ENCODE data around the gene DLG2. TPM values are rescaled to one million over a fixed set of nuclear protein-coding genes. Genes with fewer than 3 reads are reported as not detected.
"Not testable (repeated sequence)": the region's sequence is repeated elsewhere in the genome, so short reads cannot be mapped to it uniquely, and the experiment has no call there.

Gene DLG2
- total and polyA plus RNA-seq, 2 donors = 4.8 to 6.6 TPM

DNA sequence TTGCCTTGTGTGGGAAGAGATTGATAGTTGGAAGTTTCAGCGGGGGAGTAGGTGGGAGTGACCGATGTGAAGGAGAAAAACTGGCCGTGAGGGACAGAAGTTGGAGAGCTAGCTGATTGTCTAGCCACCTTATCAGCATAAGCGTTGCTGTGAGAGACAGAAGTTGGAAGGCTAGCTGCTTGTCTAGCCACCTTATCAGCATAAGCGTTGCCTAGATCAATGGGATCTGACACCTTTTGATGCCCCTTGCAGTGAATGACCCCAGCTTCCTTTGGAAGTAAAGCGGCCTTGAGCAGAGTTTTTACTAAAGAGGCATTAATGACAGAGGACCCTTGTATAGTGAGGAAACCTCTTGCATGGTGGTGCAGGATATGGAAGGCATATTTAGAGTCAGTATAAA lies 2183.3 kb downstream of the DLG2 start:
- H3K4me3 ChIP-seq (ENCODE audit: low read length in 2 of 2); H3K27me3 ChIP-seq (ENCODE audit: control insufficient read depth in 2 of 2, insufficient read depth in 1 of 2, low read length in 1 of 2); H3K9me3 ChIP-seq (ENCODE audit: control insufficient read depth in 2 of 2, insufficient read depth in 1 of 2, low read length in 1 of 2); H3K4me1 ChIP-seq (ENCODE audit: control insufficient read depth in 2 of 2, insufficient read depth in 2 of 2, low read length in 2 of 2); H3K27ac ChIP-seq (ENCODE audit: low read depth in 1 of 2, low read length in 1 of 2); H3K36me3 ChIP-seq (ENCODE audit: control insufficient read depth in 2 of 2, insufficient read depth in 2 of 2, low read length in 1 of 2); DNase-seq (ENCODE audit: low read depth in 6 of 9, low spot score in 9 of 9): not testable (repeated sequence)
- WGBS = 94% methylated on average over 6 of the region's 6 CpGs

DNA sequence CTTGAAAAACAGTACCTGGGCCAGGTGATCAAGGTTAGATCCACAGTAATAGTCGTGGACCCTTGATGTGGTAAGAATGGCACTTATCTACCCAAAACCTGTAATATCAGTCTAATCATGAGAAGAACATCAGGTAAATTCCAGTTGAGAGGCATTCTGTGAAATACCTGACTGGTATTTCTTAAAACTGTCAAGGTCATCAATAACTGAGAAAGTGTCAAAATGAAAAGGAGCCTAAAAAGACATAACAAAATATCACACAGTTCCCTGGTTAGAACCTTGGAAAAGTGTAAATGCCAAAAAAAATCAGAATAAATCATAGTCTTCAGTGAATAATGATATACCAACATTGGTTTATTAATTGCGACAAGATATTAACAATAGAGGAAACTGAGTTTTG lies 2185.5 kb downstream of the DLG2 start:
- Histone ChIP-seq H3K9me3 (ENCODE audit: control insufficient read depth in 2 of 2, insufficient read depth in 1 of 2, low read length in 1 of 2) (no peaks in the 10 kb centered on the region), H3K27ac (ENCODE audit: low read depth in 1 of 2, low read length in 1 of 2) (no peak overlapping the region), H3K4me1 (ENCODE audit: control insufficient read depth in 2 of 2, insufficient read depth in 2 of 2, low read length in 2 of 2) (no peaks in the 10 kb centered on the region), H3K27me3 (ENCODE audit: control insufficient read depth in 2 of 2, insufficient read depth in 1 of 2, low read length in 1 of 2) (no peaks in the 10 kb centered on the region), H3K4me3 (ENCODE audit: low read length in 2 of 2) (no peak overlapping the region), H3K36me3 (ENCODE audit: control insufficient read depth in 2 of 2, insufficient read depth in 2 of 2, low read length in 1 of 2) (no peaks in the 10 kb centered on the region)
- no peak for DNase-seq (ENCODE audit: low read depth in 6 of 9, low spot score in 9 of 9)
- 92% methylated on average over 2 of the region's 2 CpGs for WGBS

DNA sequence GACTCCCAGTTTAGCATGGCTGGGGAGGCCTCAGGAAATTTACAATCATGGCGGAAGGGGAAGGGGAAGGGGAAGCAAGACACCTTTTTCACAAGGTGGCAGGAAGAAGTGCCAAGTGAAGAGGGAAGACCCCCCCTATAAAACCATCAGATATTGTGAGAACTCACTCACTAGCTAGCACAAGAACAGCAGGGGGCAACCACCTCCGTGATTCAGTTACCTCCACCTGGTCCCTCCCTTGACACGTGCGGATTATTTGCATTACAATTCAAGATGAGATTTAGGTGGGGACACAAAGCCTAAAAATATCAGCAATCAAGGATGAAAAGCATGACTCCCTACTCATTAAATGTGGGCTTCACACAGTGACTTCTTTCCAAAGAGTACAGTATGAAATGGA lies 2186.0 kb downstream of the DLG2 start:
- WGBS = 78% methylated on average over 4 of the region's 4 CpGs
- Histone ChIP-seq H3K4me1 (ENCODE audit: control insufficient read depth in 2 of 2, insufficient read depth in 2 of 2, low read length in 2 of 2) (no peaks in the 10 kb centered on the region), H3K4me3 (ENCODE audit: low read length in 2 of 2) (no peak overlapping the region), H3K27ac (ENCODE audit: low read depth in 1 of 2, low read length in 1 of 2) (no peak overlapping the region), H3K36me3 (ENCODE audit: control insufficient read depth in 2 of 2, insufficient read depth in 2 of 2, low read length in 1 of 2) (no peaks in the 10 kb centered on the region), H3K27me3 (ENCODE audit: control insufficient read depth in 2 of 2, insufficient read depth in 1 of 2, low read length in 1 of 2) (no peaks in the 10 kb centered on the region), H3K9me3 (ENCODE audit: control insufficient read depth in 2 of 2, insufficient read depth in 1 of 2, low read length in 1 of 2) (no peaks in the 10 kb centered on the region)
- no peak for DNase-seq (ENCODE audit: low read depth in 6 of 9, low spot score in 9 of 9)

DNA sequence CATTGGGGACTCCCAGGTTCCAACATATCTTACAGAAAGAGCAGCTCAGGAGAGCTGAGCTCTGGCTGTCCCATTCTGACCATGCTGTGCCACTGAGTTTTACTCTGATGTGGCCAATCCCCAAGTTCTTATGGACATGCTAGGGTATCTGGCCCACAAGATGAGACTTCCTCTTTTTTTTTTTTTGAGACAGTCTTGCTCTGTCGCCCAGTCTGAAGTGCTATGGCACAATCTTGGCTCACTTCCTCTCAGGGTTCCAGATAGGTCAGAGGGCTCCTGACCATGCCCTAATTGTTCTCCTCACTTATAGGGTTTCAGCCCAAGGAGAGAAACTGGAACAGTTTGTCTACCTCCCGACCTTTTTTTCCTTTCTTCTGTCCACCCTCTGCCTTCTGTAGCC lies 2188.7 kb downstream of the DLG2 start:
- WGBS = 85% methylated on average over 2 of the region's 2 CpGs

DNA sequence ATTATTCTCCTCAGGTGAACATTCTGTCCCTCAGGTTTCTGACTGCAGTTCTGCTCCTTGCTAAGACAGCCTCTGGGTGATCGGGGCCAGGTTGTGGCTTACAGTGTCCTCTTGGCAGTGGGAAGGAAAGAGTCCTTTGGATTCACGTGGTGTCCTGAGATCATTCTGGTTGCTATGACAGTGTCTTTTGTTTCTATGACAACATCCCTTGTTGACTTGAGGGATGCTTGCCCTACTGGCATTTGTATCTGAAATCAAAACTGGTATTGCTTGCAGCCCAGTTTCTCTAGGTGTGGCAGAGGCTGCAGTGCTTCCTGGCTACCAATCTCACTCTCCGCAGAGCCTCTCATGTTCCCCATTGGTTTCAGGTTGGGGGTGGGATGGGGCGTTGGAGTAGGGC lies 2189.2 kb downstream of the DLG2 start:
- no peak for DNase-seq (ENCODE audit: low read depth in 6 of 9, low spot score in 9 of 9)
- 90% methylated on average over 4 of the region's 4 CpGs for WGBS

More for the DNA sequence above, 2188.7 kb downstream of the DLG2 start:
- DNase-seq (ENCODE audit: low read depth in 6 of 9, low spot score in 9 of 9) = no peak
- no peaks in the 10 kb centered on the region for H3K36me3 ChIP-seq (ENCODE audit: control insufficient read depth in 2 of 2, insufficient read depth in 2 of 2, low read length in 1 of 2)
- H3K4me3 ChIP-seq (ENCODE audit: low read length in 2 of 2) = no peak overlapping the region
- H3K27me3 ChIP-seq (ENCODE audit: control insufficient read depth in 2 of 2, insufficient read depth in 1 of 2, low read length in 1 of 2) = no peaks in the 10 kb centered on the region
- H3K9me3 ChIP-seq (ENCODE audit: control insufficient read depth in 2 of 2, insufficient read depth in 1 of 2, low read length in 1 of 2) = no peaks in the 10 kb centered on the region
- H3K27ac ChIP-seq (ENCODE audit: low read depth in 1 of 2, low read length in 1 of 2) = no peak overlapping the region
- H3K4me1 ChIP-seq (ENCODE audit: control insufficient read depth in 2 of 2, insufficient read depth in 2 of 2, low read length in 2 of 2) = no peaks in the 10 kb centered on the region

DNA sequence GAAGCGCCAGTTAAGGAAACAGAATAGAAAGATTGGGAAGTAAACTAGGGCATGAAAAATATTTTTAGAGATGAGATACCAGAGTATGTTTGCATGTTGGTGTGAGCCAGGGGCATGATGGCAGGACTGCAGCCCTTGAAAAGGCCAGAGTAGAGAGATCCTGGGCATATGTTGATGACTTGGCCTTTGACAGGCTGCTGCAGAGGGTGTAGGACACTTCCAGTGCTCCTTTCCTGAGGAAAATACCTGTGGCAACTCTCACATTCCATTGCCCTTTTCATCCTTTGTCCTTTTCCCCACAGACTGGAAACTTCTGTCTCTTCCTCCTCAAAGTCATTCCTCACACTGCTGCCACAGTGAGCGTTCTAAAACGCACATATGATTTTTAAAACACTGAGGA lies 2190.3 kb downstream of the DLG2 start:
- Histone ChIP-seq H3K9me3 (ENCODE audit: control insufficient read depth in 2 of 2, insufficient read depth in 1 of 2, low read length in 1 of 2) (no peaks in the 10 kb centered on the region), H3K27me3 (ENCODE audit: control insufficient read depth in 2 of 2, insufficient read depth in 1 of 2, low read length in 1 of 2) (no peaks in the 10 kb centered on the region), H3K4me1 (ENCODE audit: control insufficient read depth in 2 of 2, insufficient read depth in 2 of 2, low read length in 2 of 2) (no peaks in the 10 kb centered on the region), H3K36me3 (ENCODE audit: control insufficient read depth in 2 of 2, insufficient read depth in 2 of 2, low read length in 1 of 2) (no peaks in the 10 kb centered on the region), H3K4me3 (ENCODE audit: low read length in 2 of 2) (no peak overlapping the region), H3K27ac (ENCODE audit: low read depth in 1 of 2, low read length in 1 of 2) (no peak overlapping the region)
- 97% methylated on average over 3 of the region's 3 CpGs for WGBS
- no peak for DNase-seq (ENCODE audit: low read depth in 6 of 9, low spot score in 9 of 9)

More for the DNA sequence above, 2189.2 kb downstream of the DLG2 start:
- Histone ChIP-seq H3K4me1 (ENCODE audit: control insufficient read depth in 2 of 2, insufficient read depth in 2 of 2, low read length in 2 of 2) (no peaks in the 10 kb centered on the region), H3K4me3 (ENCODE audit: low read length in 2 of 2) (no peak overlapping the region), H3K9me3 (ENCODE audit: control insufficient read depth in 2 of 2, insufficient read depth in 1 of 2, low read length in 1 of 2) (no peaks in the 10 kb centered on the region), H3K27me3 (ENCODE audit: control insufficient read depth in 2 of 2, insufficient read depth in 1 of 2, low read length in 1 of 2) (no peaks in the 10 kb centered on the region), H3K27ac (ENCODE audit: low read depth in 1 of 2, low read length in 1 of 2) (no peak overlapping the region), H3K36me3 (ENCODE audit: control insufficient read depth in 2 of 2, insufficient read depth in 2 of 2, low read length in 1 of 2) (no peaks in the 10 kb centered on the region)

DNA sequence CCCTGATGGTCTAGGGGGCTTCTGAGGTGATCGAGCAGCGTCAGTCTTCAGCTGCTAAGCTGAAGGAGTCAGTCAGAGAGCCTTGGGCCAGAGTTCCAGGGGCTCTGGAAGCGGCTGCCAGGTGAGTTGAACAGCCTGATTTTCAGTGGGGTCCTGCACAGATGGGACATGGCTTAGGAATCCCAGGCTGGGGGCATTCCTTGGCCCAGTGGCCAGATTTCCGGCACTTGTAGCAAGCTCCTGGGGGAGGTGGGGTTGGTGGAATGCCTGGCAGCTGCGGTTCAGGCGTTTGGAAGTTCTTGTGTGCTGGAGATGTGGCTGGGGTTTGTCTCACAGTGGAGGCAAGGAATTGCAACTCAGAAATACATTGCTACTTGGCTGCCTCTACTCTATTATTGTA lies 2192.3 kb downstream of the DLG2 start:
- not testable (repeated sequence) for DNase-seq (ENCODE audit: low read depth in 6 of 9, low spot score in 9 of 9); H3K4me1 ChIP-seq (ENCODE audit: control insufficient read depth in 2 of 2, insufficient read depth in 2 of 2, low read length in 2 of 2); H3K27ac ChIP-seq (ENCODE audit: low read depth in 1 of 2, low read length in 1 of 2); H3K27me3 ChIP-seq (ENCODE audit: control insufficient read depth in 2 of 2, insufficient read depth in 1 of 2, low read length in 1 of 2); H3K4me3 ChIP-seq (ENCODE audit: low read length in 2 of 2); H3K36me3 ChIP-seq (ENCODE audit: control insufficient read depth in 2 of 2, insufficient read depth in 2 of 2, low read length in 1 of 2); H3K9me3 ChIP-seq (ENCODE audit: control insufficient read depth in 2 of 2, insufficient read depth in 1 of 2, low read length in 1 of 2)
- 87% methylated on average over 6 of the region's 6 CpGs for WGBS

DNA sequence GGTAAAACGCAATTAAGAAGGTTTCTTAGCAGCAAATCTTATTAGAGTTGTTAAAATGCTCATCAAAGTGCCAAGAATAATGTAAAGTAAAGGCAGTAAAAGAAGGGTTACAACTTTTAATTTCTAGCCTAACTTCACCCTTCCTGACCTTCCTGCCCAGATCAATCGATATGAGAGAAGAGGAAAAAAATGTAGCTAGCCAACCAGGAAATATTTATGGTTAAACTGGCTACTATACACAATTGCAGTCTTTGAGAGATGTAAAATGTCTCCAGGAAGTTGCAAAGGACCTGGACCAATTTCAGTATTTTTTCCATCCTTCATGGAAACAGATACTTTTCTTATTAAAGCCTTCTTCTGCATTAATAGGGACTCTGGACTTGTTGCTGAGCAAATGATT lies 2199.2 kb downstream of the DLG2 start:
- H3K4me3 ChIP-seq (ENCODE audit: low read length in 2 of 2) = no peak overlapping the region
- no peaks in the 10 kb centered on the region for H3K4me1 ChIP-seq (ENCODE audit: control insufficient read depth in 2 of 2, insufficient read depth in 2 of 2, low read length in 2 of 2)
- H3K36me3 ChIP-seq (ENCODE audit: control insufficient read depth in 2 of 2, insufficient read depth in 2 of 2, low read length in 1 of 2) = no peaks in the 10 kb centered on the region
- WGBS = 77% methylated on average over 2 of the region's 2 CpGs
- DNase-seq (ENCODE audit: low read depth in 6 of 9, low spot score in 9 of 9) = no peak
- H3K9me3 ChIP-seq (ENCODE audit: control insufficient read depth in 2 of 2, insufficient read depth in 1 of 2, low read length in 1 of 2) = no peaks in the 10 kb centered on the region
- no peaks in the 10 kb centered on the region for H3K27me3 ChIP-seq (ENCODE audit: control insufficient read depth in 2 of 2, insufficient read depth in 1 of 2, low read length in 1 of 2)
- no peak overlapping the region for H3K27ac ChIP-seq (ENCODE audit: low read depth in 1 of 2, low read length in 1 of 2)

DNA sequence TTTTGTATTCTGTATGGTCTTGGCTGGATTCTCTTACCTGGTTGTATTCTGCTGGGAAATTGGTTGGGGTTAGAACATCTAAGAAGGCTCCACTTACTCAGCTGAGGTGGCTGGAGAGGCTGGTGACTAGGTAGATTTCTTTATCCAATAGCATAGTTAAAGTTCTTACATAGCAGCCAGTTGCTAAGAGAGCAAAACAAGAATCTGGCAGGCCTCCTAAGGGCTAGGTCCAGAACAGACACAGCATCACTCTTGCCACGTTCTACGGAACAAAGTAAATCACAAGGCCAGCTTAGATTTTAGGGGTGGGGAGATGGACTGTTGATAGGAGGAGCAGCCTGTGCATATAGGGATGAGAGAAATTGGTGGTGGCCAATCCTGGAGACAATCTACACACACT lies 2199.6 kb downstream of the DLG2 start:
- no peak overlapping the region for H3K4me3 ChIP-seq (ENCODE audit: low read length in 2 of 2)
- 90% methylated on average over 2 of the region's 2 CpGs for WGBS
- no peaks in the 10 kb centered on the region for H3K36me3 ChIP-seq (ENCODE audit: control insufficient read depth in 2 of 2, insufficient read depth in 2 of 2, low read length in 1 of 2)
- no peak overlapping the region for H3K27ac ChIP-seq (ENCODE audit: low read depth in 1 of 2, low read length in 1 of 2)
- no peaks in the 10 kb centered on the region for H3K4me1 ChIP-seq (ENCODE audit: control insufficient read depth in 2 of 2, insufficient read depth in 2 of 2, low read length in 2 of 2)
- H3K27me3 ChIP-seq (ENCODE audit: control insufficient read depth in 2 of 2, insufficient read depth in 1 of 2, low read length in 1 of 2) = no peaks in the 10 kb centered on the region
- no peak for DNase-seq (ENCODE audit: low read depth in 6 of 9, low spot score in 9 of 9)
- no peaks in the 10 kb centered on the region for H3K9me3 ChIP-seq (ENCODE audit: control insufficient read depth in 2 of 2, insufficient read depth in 1 of 2, low read length in 1 of 2)

DNA sequence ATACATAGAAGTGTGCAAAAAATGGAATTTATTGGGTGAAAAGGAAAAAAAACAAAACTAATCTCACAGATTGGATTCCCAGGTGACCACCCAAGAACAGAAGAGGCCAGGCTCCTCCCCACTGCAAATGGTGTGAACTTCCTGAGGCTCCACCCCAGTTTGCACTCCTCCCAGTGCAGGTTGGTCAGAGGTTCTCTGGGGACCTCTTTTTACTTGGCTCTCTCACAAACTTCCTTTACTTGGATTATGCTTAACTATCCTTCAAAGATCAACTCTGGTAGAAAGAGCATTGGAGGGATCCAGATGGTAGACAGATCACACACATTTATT lies 2202.0 kb downstream of the DLG2 start:
- Histone ChIP-seq H3K4me3 (ENCODE audit: low read length in 2 of 2) (no peak overlapping the region), H3K36me3 (ENCODE audit: control insufficient read depth in 2 of 2, insufficient read depth in 2 of 2, low read length in 1 of 2) (no peaks in the 10 kb centered on the region), H3K27me3 (ENCODE audit: control insufficient read depth in 2 of 2, insufficient read depth in 1 of 2, low read length in 1 of 2) (no peaks in the 10 kb centered on the region), H3K27ac (ENCODE audit: low read depth in 1 of 2, low read length in 1 of 2) (no peak overlapping the region), H3K9me3 (ENCODE audit: control insufficient read depth in 2 of 2, insufficient read depth in 1 of 2, low read length in 1 of 2) (no peaks in the 10 kb centered on the region), H3K4me1 (ENCODE audit: control insufficient read depth in 2 of 2, insufficient read depth in 2 of 2, low read length in 2 of 2) (no peaks in the 10 kb centered on the region)
- no peak for DNase-seq (ENCODE audit: low read depth in 6 of 9, low spot score in 9 of 9)

Data from thymus (tissue), 11 donors.